Measurements from ENCODE around the gene EVX2.

DNA sequence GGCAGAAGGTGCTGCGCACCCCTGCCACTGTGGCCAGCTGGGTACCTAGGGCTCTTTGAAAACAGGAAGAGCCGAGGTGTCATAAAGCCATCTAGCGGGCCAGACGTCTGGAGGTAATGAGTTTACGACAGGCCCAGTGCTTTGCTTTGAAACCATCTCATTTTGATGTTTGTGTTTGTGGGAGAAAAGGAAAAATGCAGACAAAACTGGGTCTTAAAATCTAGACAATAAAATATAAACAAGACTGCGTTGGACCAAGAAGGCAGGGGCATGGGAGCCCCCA, 42.0 kb upstream of the EVX2 start:
- TF ChIP-seq SAFB2 (IDR thresholded peaks at IDR 0.05; ENCODE audit: borderline replicate concordance, low read depth, low read length, severe bottlenecking) (no peak), BHLHE40 (IDR thresholded peaks at IDR 0.05; ENCODE audit: low read length) (no peak), SMARCE1 (IDR thresholded peaks at IDR 0.05) (no peak), PHB2 (IDR thresholded peaks at IDR 0.05; ENCODE audit: low read depth) (no peak)
